DOHH2 (cell line): ENCODE data around the gene TM6SF1.

Source experiments
- CTCF ChIP-seq: fragments of 200-600 bp; sonication (generic); IDR thresholded peaks from one replicate; pipeline ENCODE4 v1.5.1; 2014; ENCODE audit warnings: antibody characterized with exemption, mild to moderate bottlenecking, low read depth, low read length; ENCODE audit not compliant: poor library complexity, severe bottlenecking
- EZH2phosphoT487 ChIP-seq: fragments of 200-600 bp; sonication (generic); IDR thresholded peaks from 2 replicates; pipeline ENCODE4 v1.6.1; 2017; ENCODE audit warnings: borderline replicate concordance, mild to moderate bottlenecking, antibody characterized with exemption, low read length, moderate library complexity, mixed read lengths

GRCh38 chr15:83090465-83090864 lies 17.0 kb upstream of the TM6SF1 start:
- TF ChIP-seq CTCF: no peak
- no peak for TF ChIP-seq EZH2phosphoT487
